Measurements from ENCODE around the gene FXYD3. TPM values are rescaled to one million over a fixed set of nuclear protein-coding genes. Genes with fewer than 3 reads are reported as not detected.

Gene FXYD3
- total RNA-seq, 1 experiment from 2014 or later: 36.7 TPM

GRCh38 chr19:35134601-35135242, 19.1 kb downstream of the FXYD3 start, which contains the start of gene LGI4:
Gene LGI4 (minus strand): TSS chr19:35135059. CDS start chr19:35134680, 379 bp downstream.
- H3K27ac Mint-ChIP-seq (ENCODE audit: unreplicated experiment): no peak within 1 kb of the TSS
- DNase-seq: no peak
- Histone ChIP-seq H3K4me1 (peaks cover 15% of the 10 kb centered on the region), H3K4me3 (ENCODE audit: low read depth, low read length) (peak within 1 kb of the TSS; percentile 18), H3K27me3 (replicated peaks; ENCODE audit: control insufficient read depth, insufficient read depth, low read length) (no peaks in the 10 kb centered on the region), H3K9me3 (no peaks in the 10 kb centered on the region), H3K36me3 (ENCODE audit: control insufficient read depth, insufficient read depth, low read length) (no peaks in the 10 kb centered on the region)
- no peak for TF ChIP-seq CTCF (IDR thresholded peaks at IDR 0.05; ENCODE audit: insufficient read depth in 1 of 2, low read depth in 1 of 2, low read length in 1 of 2, severe bottlenecking in 1 of 2, unreplicated experiment in 1 of 2)
- ChIA-PET CTCF (interaction anchor here (0.7 to 3.5 kb wide), 5 partner anchors 20 to 93 kb away, joined by 3 to 24 read pairs (median 5); partner anchors contain the start of genes FXYD3 and HPN), POLR2A (interaction anchor here (0.5 kb wide), 1 partner anchor 60 kb away, joined by 3 read pairs; no protein-coding TSS in a partner anchor)
- intact Hi-C loops (cut with micrococcal nuclease; ENCODE audit: unreplicated experiment): loop anchor here (1.0 to 5.0 kb wide), 4 partner anchors 20 to 162 kb away; partner anchors contain the start of gene LSR
- peaks cover 2% of the 10 kb centered on the region for H3K27me3 Mint-ChIP-seq (ENCODE audit: insufficient read depth, unreplicated experiment)
- H3K4me1 Mint-ChIP-seq (ENCODE audit: low read depth, unreplicated experiment): peaks cover 7% of the 10 kb centered on the region
- no peaks in the 10 kb centered on the region for H3K9me3 Mint-ChIP-seq (ENCODE audit: unreplicated experiment)
- no peak within 1 kb of the TSS for H3K4me3 Mint-ChIP-seq (ENCODE audit: unreplicated experiment)
- no TSS peak for BruUV-seq (replicated peaks)
- no peaks in the 10 kb centered on the region for H3K36me3 Mint-ChIP-seq (ENCODE audit: insufficient read depth, unreplicated experiment)

DNA sequence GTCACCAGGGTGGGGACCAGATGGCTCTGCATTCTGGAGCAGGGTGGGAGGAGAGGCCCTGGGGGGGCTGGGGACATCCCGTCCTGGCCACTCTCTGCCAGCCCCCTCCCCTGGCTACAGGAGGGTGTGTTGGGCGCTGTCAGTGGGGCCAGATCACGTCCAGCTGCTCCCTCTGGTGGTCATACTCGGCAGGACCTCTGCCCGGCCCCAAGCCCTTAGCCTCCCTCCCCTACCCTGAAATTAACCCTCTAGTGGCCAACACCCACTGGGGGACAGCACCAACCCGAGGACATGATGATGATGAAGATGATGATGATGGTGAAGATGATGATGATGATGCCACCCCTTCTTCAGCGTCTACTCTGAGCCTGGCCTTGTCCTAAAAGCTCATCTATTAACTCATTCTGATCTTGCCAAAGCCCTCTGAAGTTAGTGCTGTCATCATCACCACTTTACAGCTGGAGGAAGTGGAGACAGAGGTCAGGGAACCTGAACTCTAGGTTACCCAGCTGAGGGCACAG, 19.8 kb downstream of the FXYD3 start:
- no peaks in the 10 kb centered on the region for H3K9me3 Mint-ChIP-seq (ENCODE audit: unreplicated experiment)
- Histone ChIP-seq H3K4me3 (ENCODE audit: low read depth, low read length) (no peak overlapping the region), H3K9me3 (no peaks in the 10 kb centered on the region), H3K27me3 (replicated peaks; ENCODE audit: control insufficient read depth, insufficient read depth, low read length) (no peaks in the 10 kb centered on the region), H3K4me1 (peaks cover 11% of the 10 kb centered on the region; the same call in 1 of the 2 replicates), H3K36me3 (ENCODE audit: control insufficient read depth, insufficient read depth, low read length) (no peaks in the 10 kb centered on the region)
- intact Hi-C loops (cut with micrococcal nuclease; ENCODE audit: unreplicated experiment): loop anchor here (1.0 to 5.0 kb wide), 4 partner anchors 21 to 163 kb away; partner anchors contain the start of gene LSR
- H3K27ac Mint-ChIP-seq (ENCODE audit: unreplicated experiment): no peak overlapping the region
- H3K36me3 Mint-ChIP-seq (ENCODE audit: insufficient read depth, unreplicated experiment): no peaks in the 10 kb centered on the region
- CTCF ChIA-PET: interaction anchor here (0.9 to 3.5 kb wide), 6 partner anchors 11 to 94 kb away, joined by 3 to 24 read pairs (median 5); partner anchors contain the start of gene HPN
- peaks cover 2% of the 10 kb centered on the region for H3K27me3 Mint-ChIP-seq (ENCODE audit: insufficient read depth, unreplicated experiment)
- TF ChIP-seq CTCF (IDR thresholded peaks at IDR 0.05; ENCODE audit: insufficient read depth in 1 of 2, low read depth in 1 of 2, low read length in 1 of 2, severe bottlenecking in 1 of 2, unreplicated experiment in 1 of 2): peak; percentile 94 to 96
- H3K4me1 Mint-ChIP-seq (ENCODE audit: low read depth, unreplicated experiment): peaks cover 7% of the 10 kb centered on the region
- no peak overlapping the region for H3K4me3 Mint-ChIP-seq (ENCODE audit: unreplicated experiment)
- BruUV-seq (replicated peaks): no TSS peak
- POLR2A ChIA-PET: interaction anchor here (0.5 kb wide), 1 partner anchor 59 kb away, joined by 3 read pairs; no protein-coding TSS in a partner anchor
- DNase-seq: peak; percentile 82 to 89

DNA sequence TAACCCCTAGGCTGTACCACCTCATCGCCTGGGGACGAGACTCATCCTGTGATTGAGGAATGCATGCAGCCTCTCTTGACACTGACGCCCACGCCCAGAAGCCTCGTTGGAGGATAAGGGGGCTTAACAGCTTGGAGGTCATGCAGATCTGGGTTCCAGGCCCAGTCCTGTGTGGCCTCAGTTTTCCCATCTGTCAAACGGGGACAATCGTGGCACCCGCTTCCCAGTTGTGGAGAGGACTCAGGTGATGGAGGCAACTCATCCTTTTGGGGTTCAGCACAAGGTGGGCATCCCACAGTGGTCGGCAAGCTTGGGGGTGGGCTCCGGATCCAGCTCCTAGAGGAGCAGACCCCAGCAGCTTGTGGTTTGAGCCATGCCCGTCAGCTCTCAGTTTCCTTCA, 20.6 kb downstream of the FXYD3 start:
- no TSS peak for BruUV-seq (replicated peaks)

More for the DNA sequence above, 20.6 kb downstream of the FXYD3 start:
- Mint-ChIP-seq H3K27me3 (ENCODE audit: insufficient read depth, unreplicated experiment) (peaks cover 2% of the 10 kb centered on the region), H3K4me3 (ENCODE audit: unreplicated experiment) (no peak overlapping the region), H3K4me1 (ENCODE audit: low read depth, unreplicated experiment) (peaks cover 7% of the 10 kb centered on the region), H3K27ac (ENCODE audit: unreplicated experiment) (no peak overlapping the region), H3K9me3 (ENCODE audit: unreplicated experiment) (no peaks in the 10 kb centered on the region), H3K36me3 (ENCODE audit: insufficient read depth, unreplicated experiment) (no peaks in the 10 kb centered on the region)
- H3K4me3 ChIP-seq (ENCODE audit: low read depth, low read length): no peak overlapping the region
- CTCF ChIA-PET: interaction anchor here (0.9 to 3.5 kb wide), 6 partner anchors 12 to 95 kb away, joined by 3 to 24 read pairs (median 5); partner anchors contain the start of gene HPN
- no peaks in the 10 kb centered on the region for H3K9me3 ChIP-seq
- intact Hi-C loops (cut with micrococcal nuclease; ENCODE audit: unreplicated experiment): loop anchor here (5.0 kb wide), 2 partner anchors 111 to 164 kb away; partner anchors contain the start of gene LSR
- POLR2A ChIA-PET: no interaction called here
- no peak for TF ChIP-seq CTCF (IDR thresholded peaks at IDR 0.05; ENCODE audit: insufficient read depth in 1 of 2, low read depth in 1 of 2, low read length in 1 of 2, severe bottlenecking in 1 of 2, unreplicated experiment in 1 of 2)
- H3K27me3 ChIP-seq (replicated peaks; ENCODE audit: control insufficient read depth, insufficient read depth, low read length): no peaks in the 10 kb centered on the region
- no peak for DNase-seq
- peaks cover 5% of the 10 kb centered on the region; the same call in 1 of the 2 replicates for H3K4me1 ChIP-seq
- no peaks in the 10 kb centered on the region for H3K36me3 ChIP-seq (ENCODE audit: control insufficient read depth, insufficient read depth, low read length)
